Progenitor cell of endocrine pancreas (in vitro differentiated cells): Measurements from ENCODE around the gene NOP58. TPM values are rescaled to one million over a fixed set of nuclear protein-coding genes. Genes with fewer than 3 reads are reported as not detected.

Source experiments
- DNase-seq: peaks from one replicate; pipeline ENCODE4 v3.0.0; 2021; ENCODE audit warnings: low spot score; ENCODE audit not compliant: unreplicated experiment
- H3K27ac Mint-ChIP-seq: 2 replicates; pipeline ENCODE4 v1.8.0; 2021; ENCODE audit warnings: mild to moderate bottlenecking, moderate library complexity, mixed read lengths
- H3K27me3 Mint-ChIP-seq: 2 replicates; pipeline ENCODE4 v1.8.0; 2021; ENCODE audit warnings: mixed read lengths
- H3K36me3 Mint-ChIP-seq: 2 replicates; pipeline ENCODE4 v1.8.0; 2022; ENCODE audit warnings: mixed read lengths; ENCODE audit not compliant: insufficient read depth
- H3K4me1 Mint-ChIP-seq: 2 replicates; pipeline ENCODE4 v1.8.0; 2021; ENCODE audit warnings: low read depth, mixed read lengths
- H3K4me3 Mint-ChIP-seq: 2 replicates; pipeline ENCODE4 v1.8.0; 2021; ENCODE audit warnings: low read depth, mild to moderate bottlenecking, moderate library complexity, mixed read lengths
- H3K9me3 Mint-ChIP-seq: 2 replicates; pipeline ENCODE4 v1.8.0; 2021; ENCODE audit warnings: low read depth, mixed read lengths
- CTCF ChIP-seq: fragments of 200-600 bp; sonication (generic); IDR thresholded peaks from one replicate; pipeline ENCODE4 v1.5.0; 2021; ENCODE audit warnings: antibody characterized with exemption, mild to moderate bottlenecking; ENCODE audit not compliant: unreplicated experiment
- total RNA-seq: library from RNA; stranded (reverse); gene quantifications from 2 replicates; pipeline ENCODE4 v1.2.1, GENCODE V29; 2021

The NOP58 gene
- total RNA-seq, 1 donor from 2014 or later = 75.4 TPM

GRCh38 chr2:202327858-202328257, 62.3 kb downstream of the NOP58 start:
- H3K9me3 Mint-ChIP-seq = no peaks in the 10 kb centered on the region
- DNase-seq = no peak
- no peaks in the 10 kb centered on the region for H3K4me1 Mint-ChIP-seq
- H3K4me3 Mint-ChIP-seq = no peak overlapping the region
- no peaks in the 10 kb centered on the region for H3K36me3 Mint-ChIP-seq
- no peaks in the 10 kb centered on the region for H3K27me3 Mint-ChIP-seq
- no peak for TF ChIP-seq CTCF
- H3K27ac Mint-ChIP-seq = no peak overlapping the region

DNA sequence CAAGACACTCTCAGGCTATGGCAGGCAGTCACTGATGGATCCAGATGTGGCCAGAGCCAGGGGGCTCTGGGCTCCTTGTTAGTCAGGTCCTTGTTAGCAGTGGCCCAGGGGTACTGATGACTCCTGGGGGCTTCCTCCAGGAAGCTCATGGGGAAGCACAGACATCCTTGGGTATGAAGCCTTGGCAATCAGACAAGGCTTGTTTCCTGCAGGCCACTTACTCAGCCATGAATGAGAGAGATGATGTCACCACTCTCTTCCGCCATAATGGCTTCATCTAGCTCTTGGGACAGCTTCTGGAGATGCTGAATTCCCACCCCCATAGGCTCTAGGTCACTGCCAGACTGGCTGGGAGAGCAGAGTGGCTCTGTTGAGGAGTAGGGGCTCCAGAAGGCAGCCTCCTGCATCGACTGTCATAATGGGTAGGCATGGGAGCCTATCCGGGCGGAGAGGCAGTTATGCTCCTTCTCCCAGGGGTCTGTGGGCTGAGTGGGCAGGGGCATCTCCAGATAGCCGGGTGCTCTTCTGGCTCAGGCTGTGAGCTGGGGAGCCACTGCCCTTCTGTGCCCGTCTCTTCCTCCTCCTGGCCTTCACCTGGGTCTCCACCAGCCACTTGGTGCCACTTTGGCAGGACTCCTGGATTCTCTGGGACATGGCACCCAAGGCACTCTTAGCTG, 70.4 kb downstream of the NOP58 start:
- Mint-ChIP-seq H3K4me1 (no peaks in the 10 kb centered on the region), H3K4me3 (no peak overlapping the region), H3K36me3 (no peaks in the 10 kb centered on the region), H3K27me3 (no peaks in the 10 kb centered on the region), H3K9me3 (no peaks in the 10 kb centered on the region), H3K27ac (no peak overlapping the region)
- TF ChIP-seq CTCF = no peak
- DNase-seq = no peak

GRCh38 chr2:202337151-202337550, 71.6 kb downstream of the NOP58 start:
- DNase-seq = no peak
- Mint-ChIP-seq H3K4me3 (no peak overlapping the region), H3K27ac (no peak overlapping the region), H3K27me3 (no peaks in the 10 kb centered on the region), H3K36me3 (no peaks in the 10 kb centered on the region), H3K9me3 (no peaks in the 10 kb centered on the region), H3K4me1 (no peaks in the 10 kb centered on the region)
- TF ChIP-seq CTCF = no peak

DNA sequence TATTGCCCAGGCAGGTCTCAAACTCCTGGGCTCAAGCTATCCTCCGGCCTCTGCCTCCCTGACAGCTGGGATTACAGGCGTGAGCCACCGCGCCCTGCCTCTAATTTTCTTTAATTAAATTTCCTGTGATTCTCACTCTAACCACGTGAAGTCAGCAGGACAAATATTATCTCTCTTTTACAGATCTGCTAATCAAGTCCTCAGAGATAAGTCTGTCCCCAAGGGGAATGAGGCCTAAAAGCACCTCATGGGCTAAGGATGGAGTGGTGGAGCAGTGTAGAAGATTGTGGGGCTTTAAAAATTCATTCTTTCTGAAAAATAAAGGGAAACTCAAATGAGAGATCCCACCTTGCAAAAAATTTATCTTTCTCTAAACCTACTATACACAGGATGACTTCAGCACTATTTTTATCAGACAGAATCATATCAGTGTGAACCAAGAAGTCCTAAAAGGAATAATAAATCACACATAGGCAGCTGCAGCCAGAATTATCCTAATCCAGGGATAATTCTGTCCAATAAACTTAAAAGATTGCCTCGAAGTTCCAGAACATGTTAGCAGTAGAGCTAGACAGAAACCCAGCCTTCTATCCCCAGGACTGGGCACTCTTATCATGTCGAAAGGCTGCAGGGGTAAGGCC, 72.3 kb downstream of the NOP58 start:
- H3K4me1 Mint-ChIP-seq = no peaks in the 10 kb centered on the region
- H3K27me3 Mint-ChIP-seq = no peaks in the 10 kb centered on the region
- H3K4me3 Mint-ChIP-seq = no peak overlapping the region
- no peak overlapping the region for H3K27ac Mint-ChIP-seq
- TF ChIP-seq CTCF = no peak
- no peaks in the 10 kb centered on the region for H3K36me3 Mint-ChIP-seq
- DNase-seq = no peak
- no peaks in the 10 kb centered on the region for H3K9me3 Mint-ChIP-seq

GRCh38 chr2:202339071-202339870, 73.7 kb downstream of the NOP58 start:
- no peak for TF ChIP-seq CTCF
- H3K36me3 Mint-ChIP-seq = no peaks in the 10 kb centered on the region
- H3K27ac Mint-ChIP-seq = no peak overlapping the region
- H3K9me3 Mint-ChIP-seq = no peaks in the 10 kb centered on the region
- no peaks in the 10 kb centered on the region for H3K27me3 Mint-ChIP-seq
- no peak overlapping the region for H3K4me3 Mint-ChIP-seq
- H3K4me1 Mint-ChIP-seq = no peaks in the 10 kb centered on the region
- DNase-seq = no peak
